Stimulated activated CD8-positive, alpha-beta memory T cell treated with anti-CD3 and anti-CD28 coated beads, Interleukin-4, amount 100 ng/mL, for 1 hour (primary cell): Measurements from ENCODE around the gene DDX49.

ENCODE experiments used
- DNase-seq, 2 donors: peaks; one replicate each; pipeline ENCODE4 v3.0.0-alpha.2; 2020; ENCODE audit warnings: low read depth in 2 of 2, low spot score in 1 of 2

The DDX49 gene

GRCh38 chr19:18972301-18972811 lies 52.8 kb downstream of the DDX49 start:
- DNase-seq, result no peak

GRCh38 chr19:18972851-18973250 lies 53.3 kb downstream of the DDX49 start:
- DNase-seq, result no peak

- no peak for DNase-seq
Observed at GRCh38 chr19:18975011-18975410, 55.5 kb downstream of the DDX49 start.

- DNase-seq, result no peak
Observed at GRCh38 chr19:18975869-18976268, 56.4 kb downstream of the DDX49 start.
